GM06990 (cell line): ENCODE data around the gene ZNF445.

Source experiments
- DNase-seq: peaks from one replicate; pipeline ENCODE4 v3.0.0-alpha.2; 2011; ENCODE audit not compliant: insufficient read length; ENCODE audit errors: extremely low read depth
- H3K27me3 ChIP-seq: replicated peaks from 2 replicates; pipeline ENCODE4 v1.6.0; 2011; ENCODE audit warnings: low read length; ENCODE audit not compliant: control insufficient read depth, insufficient read depth
- H3K36me3 ChIP-seq: 2 replicates; pipeline ENCODE4 v1.5.1; 2011; ENCODE audit warnings: low read length; ENCODE audit not compliant: control insufficient read depth, insufficient read depth
- H3K4me3 ChIP-seq: replicated peaks from 2 replicates; pipeline ENCODE4 v1.5.1; 2011; ENCODE audit warnings: low read depth, mild to moderate bottlenecking, control low read depth, low read length
- TF ChIP-seq, protein P1 (sequence below): IDR thresholded peaks from 2 replicates; pipeline ENCODE4 v1.5.1; 2011; ENCODE audit warnings: low read length, control low read depth, mild to moderate bottlenecking, inconsistent platforms; ENCODE audit not compliant: insufficient read depth, poor library complexity, severe bottlenecking

The ZNF445 gene

DNA sequence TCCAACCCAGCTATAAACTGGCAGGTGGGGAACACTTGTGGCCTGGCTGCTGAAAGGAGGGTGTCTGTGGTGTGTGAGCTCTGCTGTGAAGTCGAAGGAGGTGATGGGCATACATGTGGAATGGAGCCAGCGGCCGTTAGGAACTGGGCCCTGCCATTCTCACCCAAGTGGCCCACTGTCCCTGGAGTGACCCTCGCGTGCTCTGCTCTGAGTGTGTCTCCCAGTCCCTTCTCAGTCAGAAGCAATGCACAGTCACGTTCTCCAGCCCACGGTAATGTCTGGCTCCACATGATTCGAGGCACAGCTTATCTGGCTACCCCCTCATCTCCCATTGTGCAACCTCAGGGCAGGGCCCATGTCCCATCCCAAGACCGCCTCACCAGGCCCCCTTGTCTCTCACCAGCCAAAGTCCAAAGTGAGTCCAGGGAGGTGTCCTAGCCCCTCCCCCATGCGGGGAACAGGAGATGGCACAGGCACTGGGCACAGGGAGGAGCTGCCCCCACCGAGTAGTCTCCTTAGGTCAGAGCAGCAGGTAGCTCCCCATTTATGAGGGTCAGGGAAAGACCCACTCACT is 62.9 kb downstream of the ZNF445 start:
- TF ChIP-seq, protein P1, sequence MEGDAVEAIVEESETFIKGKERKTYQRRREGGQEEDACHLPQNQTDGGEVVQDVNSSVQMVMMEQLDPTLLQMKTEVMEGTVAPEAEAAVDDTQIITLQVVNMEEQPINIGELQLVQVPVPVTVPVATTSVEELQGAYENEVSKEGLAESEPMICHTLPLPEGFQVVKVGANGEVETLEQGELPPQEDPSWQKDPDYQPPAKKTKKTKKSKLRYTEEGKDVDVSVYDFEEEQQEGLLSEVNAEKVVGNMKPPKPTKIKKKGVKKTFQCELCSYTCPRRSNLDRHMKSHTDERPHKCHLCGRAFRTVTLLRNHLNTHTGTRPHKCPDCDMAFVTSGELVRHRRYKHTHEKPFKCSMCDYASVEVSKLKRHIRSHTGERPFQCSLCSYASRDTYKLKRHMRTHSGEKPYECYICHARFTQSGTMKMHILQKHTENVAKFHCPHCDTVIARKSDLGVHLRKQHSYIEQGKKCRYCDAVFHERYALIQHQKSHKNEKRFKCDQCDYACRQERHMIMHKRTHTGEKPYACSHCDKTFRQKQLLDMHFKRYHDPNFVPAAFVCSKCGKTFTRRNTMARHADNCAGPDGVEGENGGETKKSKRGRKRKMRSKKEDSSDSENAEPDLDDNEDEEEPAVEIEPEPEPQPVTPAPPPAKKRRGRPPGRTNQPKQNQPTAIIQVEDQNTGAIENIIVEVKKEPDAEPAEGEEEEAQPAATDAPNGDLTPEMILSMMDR = no peak
- DNase-seq = no peak
- no peaks in the 10 kb centered on the region for H3K36me3 ChIP-seq
- no peaks in the 10 kb centered on the region for H3K27me3 ChIP-seq
- H3K4me3 ChIP-seq = no peak overlapping the region

DNA sequence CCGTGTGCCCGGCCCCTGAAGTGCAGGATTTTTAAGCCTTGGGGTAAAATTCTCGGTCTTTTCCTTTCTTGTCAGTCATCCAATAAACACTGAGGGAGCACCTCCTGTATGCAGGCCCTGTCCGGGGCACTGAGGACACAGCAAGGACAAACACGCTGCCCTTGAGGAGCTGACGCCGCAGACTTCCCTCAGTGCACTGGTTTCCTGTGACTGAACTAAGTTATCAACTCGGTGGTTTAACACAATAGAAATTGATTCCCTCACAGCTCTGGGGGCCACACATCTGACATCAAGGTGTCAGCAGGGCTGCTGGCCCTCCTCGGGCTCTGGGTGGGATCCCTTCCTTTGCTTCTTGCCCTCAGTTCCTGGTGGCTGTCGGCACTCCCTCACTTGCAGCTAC is 65.1 kb downstream of the ZNF445 start:
- H3K36me3 ChIP-seq = no peaks in the 10 kb centered on the region
- H3K4me3 ChIP-seq = no peak overlapping the region
- no peaks in the 10 kb centered on the region for H3K27me3 ChIP-seq
- no peak for DNase-seq
- TF ChIP-seq, protein P1 = no peak

DNA sequence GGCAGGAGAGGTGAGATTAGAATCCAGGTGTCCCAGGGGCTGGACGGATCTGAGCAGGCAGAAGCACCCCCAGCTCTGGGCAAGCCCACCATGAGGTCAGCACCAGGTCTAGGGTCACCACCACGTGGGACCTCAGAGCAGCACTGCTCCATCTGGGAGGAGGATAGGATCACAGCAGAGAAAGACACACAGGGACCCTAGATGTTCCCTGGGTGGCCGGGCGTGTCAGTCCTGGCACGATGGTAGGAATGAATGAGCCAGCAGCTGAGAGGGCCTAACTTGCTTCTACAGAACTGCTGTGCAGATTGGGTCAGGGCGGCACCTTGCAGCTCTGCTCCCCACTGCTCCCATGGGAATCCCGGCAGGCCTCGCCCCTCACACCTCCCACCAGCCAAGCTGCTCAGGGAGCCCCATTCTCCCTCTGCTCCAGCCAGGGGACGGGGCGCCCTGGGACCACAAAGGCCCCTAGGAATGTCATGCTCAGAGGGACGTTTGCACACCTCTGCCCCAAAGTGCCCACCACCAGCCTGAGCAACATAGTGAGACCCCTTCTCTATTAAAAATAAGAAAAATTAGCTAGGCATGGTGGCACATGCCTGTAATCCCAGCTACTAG is 66.3 kb downstream of the ZNF445 start:
- TF ChIP-seq, protein P1 = no peak
- H3K36me3 ChIP-seq = no peaks in the 10 kb centered on the region
- no peak for DNase-seq
- H3K27me3 ChIP-seq = no peaks in the 10 kb centered on the region
- H3K4me3 ChIP-seq = no peak overlapping the region

DNA sequence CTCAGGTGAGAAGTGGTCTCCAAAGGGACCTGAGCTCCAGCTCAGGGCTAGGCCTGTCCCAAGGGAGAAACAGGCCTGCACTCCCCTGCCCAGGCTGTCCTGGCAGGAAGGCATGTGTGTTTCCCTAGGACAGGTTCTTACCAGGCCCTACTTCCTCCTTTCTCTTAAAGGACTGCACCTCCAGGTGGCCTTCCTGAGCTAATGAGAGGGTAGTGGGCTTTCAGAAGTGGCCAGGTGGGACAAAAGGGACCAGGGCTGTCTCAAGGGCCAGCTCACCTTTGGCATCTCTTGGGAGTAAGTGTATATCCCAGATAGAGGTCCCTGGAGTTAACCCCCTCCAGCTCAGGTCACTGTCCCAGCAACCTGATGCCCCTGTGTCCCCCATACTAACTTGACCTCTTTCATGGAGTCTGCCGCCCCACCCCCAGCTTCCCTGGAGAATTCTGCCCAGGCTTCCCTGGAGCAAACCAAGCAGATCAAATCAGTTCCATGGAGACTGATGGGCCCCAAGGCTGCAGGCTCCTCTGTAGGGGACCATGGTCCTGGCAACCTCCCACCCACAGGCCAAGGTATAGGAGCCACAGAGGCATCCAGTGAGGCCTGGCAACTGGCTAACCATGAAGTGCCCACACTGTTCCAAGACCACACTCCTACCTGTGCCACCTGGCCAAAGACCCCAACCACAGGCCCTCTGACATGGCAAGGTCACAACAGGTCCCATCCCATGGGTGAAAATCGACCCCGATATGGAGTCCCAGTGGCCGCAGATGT is 67.6 kb downstream of the ZNF445 start:
- H3K36me3 ChIP-seq = no peaks in the 10 kb centered on the region
- no peaks in the 10 kb centered on the region for H3K27me3 ChIP-seq
- TF ChIP-seq, protein P1 = no peak
- H3K4me3 ChIP-seq = no peak overlapping the region
- no peak for DNase-seq

DNA sequence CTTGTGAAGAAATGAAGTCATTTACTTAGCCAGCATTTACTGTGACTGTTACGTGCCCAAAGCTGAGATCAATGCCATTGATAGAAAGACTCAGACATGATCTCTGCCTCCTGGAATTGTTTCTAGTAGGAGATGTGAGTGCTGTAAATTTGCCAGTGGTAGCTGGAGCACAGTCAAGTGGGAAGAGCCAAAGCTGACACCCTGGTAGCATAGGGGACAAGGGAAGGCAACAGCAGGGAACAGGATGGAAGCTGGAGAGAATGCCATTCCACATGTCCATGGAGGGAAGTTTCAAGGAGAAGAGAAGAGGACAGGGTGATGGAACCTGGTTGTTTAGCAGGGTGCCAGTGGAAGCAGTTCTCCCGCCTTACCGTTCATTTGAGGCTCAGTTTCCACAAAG is 74.9 kb downstream of the ZNF445 start:
- DNase-seq = no peak
- Histone ChIP-seq H3K4me3 (no peak overlapping the region), H3K27me3 (no peaks in the 10 kb centered on the region), H3K36me3 (peaks cover 2% of the 10 kb centered on the region; the same call in 1 of the 2 replicates)
- TF ChIP-seq, protein P1 = no peak
